ENCODE data around the gene FRMD6. TPM values are rescaled to one million over a fixed set of nuclear protein-coding genes. Genes with fewer than 3 reads are reported as not detected.
A peak's percentile ranks its signal among the peaks of the same experiment; 100 is the strongest.

Gene FRMD6
- total RNA-seq, 1 experiment from 2014 or later, result 9.6 TPM

- 0 out of 4 replicates have a peak, but pooled peaks cover 0 to 2% of the 10 kb centered on the region in 2 experiments for H3K4me1 Mint-ChIP-seq
Observed at GRCh38 chr14:51681411-51681810, 29.7 kb downstream of the FRMD6 start.

More at GRCh38 chr14:51681411-51681810, 29.7 kb downstream of the FRMD6 start:
- no peaks in the 10 kb centered on the region for H3K79me1 ChIP-seq (ENCODE audit: insufficient read depth, low read depth, low read length, poor library complexity, severe bottlenecking)
- no peak overlapping the region for H3T11ph ChIP-seq (ENCODE audit: low read length)
- H3K23me2 ChIP-seq (ENCODE audit: insufficient read length, low read depth, low read length, poor library complexity, severe bottlenecking), result no peaks in the 10 kb centered on the region
- H4K20me1 ChIP-seq (ENCODE audit: control insufficient read depth, insufficient read depth, insufficient read length), result no peaks in the 10 kb centered on the region
- H2BK15ac ChIP-seq (ENCODE audit: low read depth, low read length), result no peak overlapping the region
- H2BK12ac ChIP-seq (ENCODE audit: insufficient read length, low read depth, low read length), result no peak overlapping the region
- H3K27ac ChIP-seq (ENCODE audit: insufficient read length, low read depth, low read length), result no peak overlapping the region
- no peaks in the 10 kb centered on the region for H3K36me3 Mint-ChIP-seq (ENCODE audit: insufficient read depth in 1 of 3, low read depth in 3 of 3)
- H4K91ac ChIP-seq (ENCODE audit: insufficient read length, low read depth, low read length), result no peak overlapping the region
- H3K79me2 ChIP-seq (ENCODE audit: insufficient read depth, low read length), result no peaks in the 10 kb centered on the region
- DNase-seq, result no peak
- WGBS (ENCODE audit: extremely low coverage, insufficient read length, low lambda C conversion rate), result no CpG with 5 or more reads among the region's 1 CpG
- no peaks in the 10 kb centered on the region for H3K27me3 ChIP-seq (ENCODE audit: insufficient read depth, low read length)
- no peak overlapping the region for H3K4ac ChIP-seq (ENCODE audit: low read depth, low read length)
- no peak overlapping the region for H4K5ac ChIP-seq (ENCODE audit: insufficient read length, low read depth, low read length)
- no peaks in the 10 kb centered on the region for H3K4me1 ChIP-seq (ENCODE audit: insufficient read depth, low read length)
- no peak overlapping the region for H3K4me2 ChIP-seq (ENCODE audit: insufficient read depth, insufficient read length, low read length)
- no peak for TF ChIP-seq CTCF (conservative IDR thresholded peaks at IDR 0.05)
- H2BK120ac ChIP-seq (ENCODE audit: low read depth, low read length, poor library complexity, severe bottlenecking), result no peak overlapping the region
- no peak overlapping the region for H2AK5ac ChIP-seq (ENCODE audit: insufficient read length, low read length)
- H3K9me3 Mint-ChIP-seq, result no peaks in the 10 kb centered on the region; a peak in 1 of 5 replicates
- no peak overlapping the region for H3K56ac ChIP-seq (ENCODE audit: insufficient read length, low read depth, low read length)
- no peak overlapping the region for H3K18ac ChIP-seq (ENCODE audit: insufficient read length, low read depth, low read length)
- no peak overlapping the region for H3K4me3 Mint-ChIP-seq
- no peak overlapping the region for H2BK20ac ChIP-seq (ENCODE audit: low read depth, low read length, poor library complexity, severe bottlenecking)
- no peak overlapping the region for H3K23ac ChIP-seq (ENCODE audit: insufficient read length, low read depth, low read length)
- no peak overlapping the region for H3K9ac ChIP-seq (ENCODE audit: extremely low read depth, insufficient read length, low read length)
- H3K9me3 ChIP-seq (ENCODE audit: control insufficient read depth, low read depth, low read length), result no peaks in the 10 kb centered on the region
- H3K27ac Mint-ChIP-seq, result peak overlapping the region in 1 of 3 experiments; percentile 25; a peak in 1 of 7 replicates
- H2AFZ ChIP-seq (ENCODE audit: low read length), result no peak overlapping the region
- no peaks in the 10 kb centered on the region for H3K27me3 Mint-ChIP-seq (ENCODE audit: low read depth)
- no peak overlapping the region for H2BK5ac ChIP-seq (ENCODE audit: insufficient read length, low read length)
- no peak overlapping the region for H4K8ac ChIP-seq (replicated peaks; ENCODE audit: insufficient read length, low read depth, low read length)
- no peak overlapping the region for H3K14ac ChIP-seq (ENCODE audit: insufficient read depth, low read length)

All from H9 (cell line).